GM18505 (cell line): ENCODE results near the gene CAMK2A.
"Not testable (repeated sequence)": the region's sequence is repeated elsewhere in the genome, so short reads cannot be mapped to it uniquely, and the experiment has no call there.

Experiments
- ATAC-seq: cut with Tn5 transposase; IDR thresholded peaks from one replicate; pipeline ENCODE4 v1.9.1; 2021; ENCODE audit not compliant: unreplicated experiment
- POLR2A ChIP-seq: IDR thresholded peaks from 4 replicates; pipeline ENCODE4 v1.6.1; 2011; ENCODE audit warnings: borderline replicate concordance; ENCODE audit not compliant: insufficient read depth, insufficient read length; ENCODE audit errors: extremely low read depth

The CAMK2A gene

GRCh38 chr5:150234576-150235499, 54.7 kb downstream of the CAMK2A start:
- no peak for TF ChIP-seq POLR2A
- ATAC-seq, result no peak

GRCh38 chr5:150233706-150234105, 55.9 kb downstream of the CAMK2A start:
- ATAC-seq, result not testable (repeated sequence)

- TF ChIP-seq POLR2A, result no peak
- no peak for ATAC-seq
Observed at GRCh38 chr5:150230842-150231241, 58.7 kb downstream of the CAMK2A start.

- no peak for ATAC-seq
- TF ChIP-seq POLR2A, result no peak
Observed at GRCh38 chr5:150229571-150229970, 60.0 kb downstream of the CAMK2A start.

- ATAC-seq, result no peak
- no peak for TF ChIP-seq POLR2A
Observed at GRCh38 chr5:150227606-150228273, 61.8 kb downstream of the CAMK2A start.

GRCh38 chr5:150227036-150227435, 62.5 kb downstream of the CAMK2A start:
- no peak for ATAC-seq
- no peak for TF ChIP-seq POLR2A

- TF ChIP-seq POLR2A, result no peak
Observed at GRCh38 chr5:150224483-150225027, 65.0 kb downstream of the CAMK2A start.

GRCh38 chr5:150223474-150223873, 66.1 kb downstream of the CAMK2A start:
- TF ChIP-seq POLR2A, result no peak
- ATAC-seq, result no peak

More at GRCh38 chr5:150224483-150225027, 65.0 kb downstream of the CAMK2A start:
- ATAC-seq, result no peak

GRCh38 chr5:150222906-150223305, 66.7 kb downstream of the CAMK2A start:
- TF ChIP-seq POLR2A, result no peak
- no peak for ATAC-seq

- ATAC-seq, result no peak
Observed at GRCh38 chr5:150221471-150221870, 68.1 kb downstream of the CAMK2A start.

GRCh38 chr5:150219861-150220260, 69.7 kb downstream of the CAMK2A start:
- no peak for ATAC-seq
- no peak for TF ChIP-seq POLR2A

More at GRCh38 chr5:150221471-150221870, 68.1 kb downstream of the CAMK2A start:
- no peak for TF ChIP-seq POLR2A

GRCh38 chr5:150219142-150219541, 70.4 kb downstream of the CAMK2A start:
- no peak for ATAC-seq
- no peak for TF ChIP-seq POLR2A

- no peak for TF ChIP-seq POLR2A
Observed at GRCh38 chr5:150218693-150219035, 70.9 kb downstream of the CAMK2A start.

More at GRCh38 chr5:150218693-150219035, 70.9 kb downstream of the CAMK2A start:
- no peak for ATAC-seq
